Fibroblast of lung (primary cell): Measurements from ENCODE around the gene PAPLN.

Experiments used
- EZH2 ChIP-seq: IDR thresholded peaks from 2 replicates; pipeline ENCODE4 v1.5.1; 2012; ENCODE audit warnings: low read length, control low read depth, mild to moderate bottlenecking; ENCODE audit errors: missing control alignments
- TF ChIP-seq, protein P1 (sequence below), 2 donors: IDR thresholded peaks in 1 of 2; conservative IDR thresholded peaks in 1 of 2; 1 replicate in 1 of 2; 2 replicates in 1 of 2; pipeline ENCODE4 v1.5.1; 2011 to 2012; ENCODE audit warnings: low read length in 2 of 2, control low read depth in 1 of 2, inconsistent platforms in 1 of 2, low read depth in 1 of 2, mild to moderate bottlenecking in 1 of 2

DNA sequence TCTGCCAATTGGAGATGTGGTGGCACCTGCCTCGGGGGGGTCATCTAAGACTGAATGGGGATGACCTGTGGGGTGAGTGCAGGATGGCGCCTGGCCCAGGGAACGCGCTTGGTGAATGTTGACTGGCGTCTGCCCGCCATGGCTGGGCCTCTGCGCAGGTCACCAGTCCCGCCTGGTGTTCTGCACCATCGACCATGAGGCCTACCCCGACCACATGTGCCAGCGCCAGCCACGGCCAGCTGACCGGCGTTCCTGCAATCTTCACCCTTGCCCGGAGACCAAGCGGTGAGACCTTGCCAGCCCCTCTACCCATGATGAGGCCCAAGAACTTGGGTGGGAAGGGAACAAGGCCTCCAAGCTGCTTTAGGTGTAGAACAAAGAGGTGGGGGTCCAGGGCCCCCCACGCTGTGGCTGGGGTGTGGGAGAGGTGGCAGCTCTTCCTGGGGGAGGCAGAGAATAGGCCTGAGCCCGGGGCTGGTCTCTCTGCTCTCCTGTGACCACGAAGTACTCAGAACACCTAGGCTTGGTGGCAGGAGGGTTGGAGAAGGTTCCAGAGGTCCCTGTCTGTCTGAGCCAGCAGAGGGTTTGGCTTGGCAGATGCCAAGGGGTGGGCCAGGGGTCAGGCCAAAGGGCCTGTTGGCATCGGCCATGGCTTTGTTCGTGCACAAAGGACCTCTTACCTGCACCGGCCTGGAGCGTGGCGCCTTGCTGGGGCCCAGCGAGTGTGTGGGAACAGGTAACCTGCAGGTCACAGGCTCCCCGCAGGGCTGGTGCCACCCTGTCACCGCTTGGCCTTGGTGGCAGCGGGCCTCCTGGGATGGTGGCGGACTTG lies 15.4 kb downstream of the PAPLN start:
- TF ChIP-seq, protein P1, sequence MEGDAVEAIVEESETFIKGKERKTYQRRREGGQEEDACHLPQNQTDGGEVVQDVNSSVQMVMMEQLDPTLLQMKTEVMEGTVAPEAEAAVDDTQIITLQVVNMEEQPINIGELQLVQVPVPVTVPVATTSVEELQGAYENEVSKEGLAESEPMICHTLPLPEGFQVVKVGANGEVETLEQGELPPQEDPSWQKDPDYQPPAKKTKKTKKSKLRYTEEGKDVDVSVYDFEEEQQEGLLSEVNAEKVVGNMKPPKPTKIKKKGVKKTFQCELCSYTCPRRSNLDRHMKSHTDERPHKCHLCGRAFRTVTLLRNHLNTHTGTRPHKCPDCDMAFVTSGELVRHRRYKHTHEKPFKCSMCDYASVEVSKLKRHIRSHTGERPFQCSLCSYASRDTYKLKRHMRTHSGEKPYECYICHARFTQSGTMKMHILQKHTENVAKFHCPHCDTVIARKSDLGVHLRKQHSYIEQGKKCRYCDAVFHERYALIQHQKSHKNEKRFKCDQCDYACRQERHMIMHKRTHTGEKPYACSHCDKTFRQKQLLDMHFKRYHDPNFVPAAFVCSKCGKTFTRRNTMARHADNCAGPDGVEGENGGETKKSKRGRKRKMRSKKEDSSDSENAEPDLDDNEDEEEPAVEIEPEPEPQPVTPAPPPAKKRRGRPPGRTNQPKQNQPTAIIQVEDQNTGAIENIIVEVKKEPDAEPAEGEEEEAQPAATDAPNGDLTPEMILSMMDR (conservative IDR thresholded peaks at IDR 0.05 in 1 of 2, IDR thresholded peaks at IDR 0.05 in 1 of 2; ENCODE audit: low read depth in 1 of 2, low read length in 2 of 2): no peak
- no peak for TF ChIP-seq EZH2
